ENCODE data around the gene GMDS.

Gene GMDS

DNA sequence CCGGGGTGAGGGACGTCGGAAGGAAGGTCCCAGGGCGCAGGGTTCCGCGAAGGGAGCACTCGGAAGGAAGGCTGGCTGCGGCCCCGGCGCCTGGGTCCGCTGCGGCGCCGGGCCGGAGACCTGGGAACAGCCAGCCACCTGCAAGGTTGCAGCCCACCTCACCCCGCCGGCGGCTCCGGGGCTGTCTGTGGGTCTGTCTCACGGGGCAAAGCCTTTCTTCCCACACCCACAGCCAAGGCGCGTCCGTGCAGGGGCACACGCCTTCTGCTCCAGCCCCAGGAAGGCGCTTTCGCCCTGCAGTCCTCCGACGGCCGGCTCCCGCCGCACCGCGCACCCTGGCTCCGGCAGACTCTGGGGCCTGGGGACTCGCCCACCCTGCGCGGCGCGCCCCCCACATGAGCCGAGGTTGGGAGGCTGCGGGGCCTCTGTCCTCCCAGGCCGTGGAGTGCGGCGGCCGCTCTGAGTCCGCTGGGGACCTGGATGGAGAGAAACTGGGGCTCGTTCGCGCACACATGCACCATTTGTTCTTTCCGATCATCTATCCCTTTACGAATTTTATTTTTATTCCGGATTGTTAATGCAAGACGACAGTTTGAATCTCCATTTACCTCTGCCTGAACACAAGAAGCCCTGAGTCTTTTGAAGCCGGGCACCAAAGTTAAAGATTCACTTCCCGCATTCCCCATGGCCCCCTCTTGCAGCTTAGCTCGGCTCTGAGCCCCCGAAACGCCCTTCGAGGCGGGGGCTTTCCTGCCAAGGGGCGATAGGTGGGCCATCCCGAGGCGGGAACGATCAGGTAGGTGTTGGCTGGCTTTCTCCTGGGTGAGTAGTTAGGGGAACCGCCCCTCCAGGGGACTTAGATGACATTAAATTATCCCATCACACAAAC lies 640.2 kb downstream of the GMDS start:
- DNase-seq (ENCODE audit: low read depth, low spot score) = peak; percentile 26

GRCh38 chr6:1604158-1605003 lies 641.0 kb downstream of the GMDS start:
- peak; percentile 88 for DNase-seq (ENCODE audit: low read depth, low spot score)

GRCh38 chr6:1603708-1604107 lies 641.7 kb downstream of the GMDS start:
- DNase-seq (ENCODE audit: low read depth, low spot score) = no peak

DNA sequence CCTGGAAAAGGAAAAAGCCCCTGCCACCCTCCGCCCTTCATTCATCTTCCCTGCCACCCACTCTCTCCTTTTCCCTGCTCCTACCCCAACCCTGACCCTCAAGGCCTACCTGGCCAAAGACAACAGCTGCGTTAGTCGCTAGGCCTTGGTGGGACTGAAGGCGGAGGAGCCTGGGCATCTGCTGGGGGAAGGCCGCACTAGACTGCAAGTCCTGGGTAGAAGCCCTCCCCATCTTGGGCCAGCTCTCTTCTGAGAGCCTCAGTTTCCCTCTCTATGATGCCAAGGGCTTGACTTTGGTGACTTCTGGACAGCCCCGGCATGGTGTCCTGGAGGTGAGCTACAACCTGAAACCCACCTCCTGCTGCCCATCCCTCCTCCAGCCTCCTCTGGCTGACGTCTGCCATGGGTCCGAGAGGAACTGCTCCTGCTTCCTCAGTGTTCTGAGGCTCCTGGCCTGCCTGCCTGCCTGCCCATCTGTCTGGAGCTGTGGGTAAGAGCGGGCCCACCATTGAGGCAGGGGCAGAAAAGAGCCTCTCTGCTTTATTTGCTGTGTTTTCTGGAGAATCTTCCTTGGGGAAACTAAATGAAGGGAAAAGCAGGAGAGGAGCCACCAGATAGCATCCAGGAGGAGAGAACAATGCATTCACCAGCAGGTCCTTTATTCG lies 643.2 kb downstream of the GMDS start:
- no peak for DNase-seq (ENCODE audit: low read depth, low spot score)

- DNase-seq (ENCODE audit: low read depth, low spot score) = no peak
Observed at GRCh38 chr6:1601158-1602048, 644.0 kb downstream of the GMDS start.

DNA sequence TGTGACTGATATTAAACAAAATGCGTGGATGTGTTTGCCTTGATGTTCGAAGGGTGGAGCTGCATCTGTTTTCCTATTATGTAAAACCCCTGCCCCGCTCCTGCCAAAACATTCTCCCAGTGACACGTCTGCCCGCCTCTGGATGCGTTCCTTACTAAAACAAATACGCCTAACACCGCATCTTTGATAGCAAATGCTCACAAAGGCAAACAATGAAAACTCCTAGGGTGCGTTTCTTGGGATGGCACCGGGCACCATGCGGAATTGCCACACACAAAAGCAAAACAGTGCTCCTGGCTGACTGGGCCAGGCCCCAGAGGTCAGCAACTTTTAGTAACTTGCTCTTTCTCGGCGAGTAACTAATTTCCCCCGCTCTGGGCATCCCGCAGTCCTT lies 644.6 kb downstream of the GMDS start:
- DNase-seq (ENCODE audit: low read depth, low spot score) = no peak

DNA sequence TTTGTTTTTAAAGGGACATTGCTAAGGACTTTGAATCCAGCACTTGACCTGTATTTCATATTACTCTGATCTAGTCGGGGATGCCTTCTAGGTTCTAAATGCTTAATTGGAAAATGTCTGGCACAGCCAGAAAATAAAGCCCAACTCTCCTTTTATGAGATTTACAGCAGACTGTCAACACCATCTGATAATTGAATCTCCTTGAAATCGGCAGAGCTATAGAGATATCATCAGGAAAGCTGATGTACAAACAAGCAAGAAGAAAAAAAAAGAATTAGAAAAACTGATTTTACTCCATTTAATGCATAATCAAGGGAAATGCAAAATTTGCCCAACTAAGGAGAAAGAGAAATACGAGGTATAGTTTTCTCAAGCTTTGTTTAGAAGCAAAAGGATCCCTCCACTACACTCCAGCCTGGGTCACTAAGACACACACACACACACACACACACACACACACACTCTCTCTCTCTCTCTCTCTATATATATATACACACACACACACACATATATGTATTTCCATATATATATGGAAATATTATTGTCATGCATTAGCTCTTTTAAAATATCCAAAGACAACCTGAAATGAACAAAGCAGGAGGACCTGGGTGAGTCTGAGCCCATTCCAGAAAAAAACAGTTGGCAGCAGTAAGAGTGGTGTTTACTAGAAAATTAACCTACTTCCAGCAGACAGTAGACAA lies 645.2 kb downstream of the GMDS start:
- no peak for DNase-seq (ENCODE audit: low read depth, low spot score)

DNA sequence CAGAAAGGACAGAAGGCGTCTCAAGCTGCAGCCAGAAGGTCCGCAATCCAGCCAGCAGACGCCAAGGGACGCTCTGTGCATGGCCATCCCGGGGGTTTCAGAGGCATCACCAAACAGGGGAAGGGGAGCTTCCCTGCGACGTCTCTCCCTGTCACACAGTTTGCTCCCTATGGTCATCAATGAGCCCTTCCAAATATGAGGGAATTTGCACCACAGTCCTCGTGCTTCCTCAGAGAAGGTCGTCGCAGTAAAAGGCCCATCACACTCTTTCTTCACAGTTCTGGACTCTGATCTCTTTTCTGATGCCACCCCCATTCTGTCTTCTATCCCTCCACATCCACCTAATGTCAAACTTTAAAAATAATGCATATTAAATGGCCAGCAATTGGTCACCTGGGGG lies 645.9 kb downstream of the GMDS start:
- no peak for DNase-seq (ENCODE audit: low read depth, low spot score)

DNA sequence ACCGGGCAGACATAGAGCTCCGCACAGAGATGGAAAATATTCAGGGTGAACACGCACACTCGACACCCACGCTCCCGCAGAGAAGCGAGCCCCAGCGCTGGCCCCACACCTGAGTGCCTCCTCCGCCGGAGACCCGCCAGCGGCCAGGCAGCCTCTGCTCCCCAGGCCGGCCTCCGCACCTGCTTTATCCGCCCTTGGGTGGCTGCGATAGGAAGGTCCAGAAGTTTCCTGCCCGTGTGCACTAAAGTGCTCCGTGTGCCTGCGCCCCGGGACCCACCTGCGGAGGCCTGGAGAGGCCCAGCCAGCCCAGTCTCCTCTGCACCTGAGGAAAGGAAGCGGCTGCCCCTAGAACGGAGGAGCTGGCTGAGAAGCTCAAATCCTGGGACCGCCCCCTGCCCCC lies 646.5 kb downstream of the GMDS start:
- DNase-seq (ENCODE audit: low read depth, low spot score) = no peak

DNA sequence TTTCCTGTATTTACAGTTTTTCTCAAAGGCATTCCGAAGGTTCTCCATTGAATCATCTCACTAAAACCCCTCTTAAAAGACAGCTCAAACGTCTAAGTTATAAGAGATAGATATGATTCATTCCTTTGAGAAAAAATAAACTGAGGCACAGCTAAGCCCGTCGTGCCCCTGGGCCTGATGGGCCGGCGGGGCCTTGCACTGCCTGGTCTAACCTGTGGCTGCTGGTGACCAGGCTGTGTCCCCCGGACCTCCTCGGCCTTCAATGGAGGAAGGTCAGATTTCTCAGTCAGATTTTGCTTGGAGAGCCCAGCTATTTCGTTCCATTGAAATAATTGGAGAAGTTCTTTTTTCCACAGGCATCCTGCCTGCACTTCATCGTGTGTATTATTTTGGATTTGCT lies 647.0 kb downstream of the GMDS start:
- DNase-seq (ENCODE audit: low read depth, low spot score) = no peak

- DNase-seq (ENCODE audit: low read depth, low spot score) = no peak
Observed at GRCh38 chr6:1597924-1598323, 647.5 kb downstream of the GMDS start.

GRCh38 chr6:1597121-1597744 lies 648.2 kb downstream of the GMDS start:
- DNase-seq (ENCODE audit: low read depth, low spot score) = no peak

DNA sequence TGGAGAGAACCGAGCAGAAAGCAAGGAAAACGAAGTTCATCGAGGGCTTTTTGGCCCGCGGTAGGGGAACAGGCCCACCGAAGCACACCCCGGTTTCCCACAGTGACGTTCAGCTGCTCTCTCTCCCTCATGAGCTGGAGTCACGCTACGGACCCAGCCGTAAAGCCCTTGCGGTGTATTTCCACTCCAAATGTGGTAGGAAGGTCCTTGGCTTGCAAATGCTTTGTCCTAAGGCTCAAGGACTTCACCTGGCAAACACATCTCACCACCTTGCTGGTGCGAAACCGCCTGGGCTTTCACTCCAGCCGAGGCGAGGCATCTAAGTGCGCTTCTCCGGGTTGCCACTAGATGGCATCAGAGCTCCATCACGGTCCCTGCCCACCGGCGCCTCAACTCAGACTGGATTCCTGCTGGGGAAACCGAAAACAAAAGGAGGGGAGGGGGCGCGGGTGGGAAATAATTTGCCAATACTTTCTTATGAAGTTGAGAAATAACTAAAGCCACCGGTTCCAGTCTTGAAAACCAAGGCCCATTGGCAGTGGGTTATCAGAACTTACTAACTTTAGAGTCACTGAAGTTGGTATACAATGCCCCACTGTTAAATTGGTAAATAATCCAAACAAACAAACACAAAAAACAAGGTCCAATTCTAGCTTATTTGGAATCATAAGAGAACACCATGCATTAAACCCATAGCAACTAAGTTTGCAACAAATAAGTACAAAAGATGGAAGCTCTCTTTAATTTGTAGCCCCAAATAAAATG lies 649.1 kb downstream of the GMDS start:
- DNase-seq (ENCODE audit: low read depth, low spot score) = peak; percentile 76

DNA sequence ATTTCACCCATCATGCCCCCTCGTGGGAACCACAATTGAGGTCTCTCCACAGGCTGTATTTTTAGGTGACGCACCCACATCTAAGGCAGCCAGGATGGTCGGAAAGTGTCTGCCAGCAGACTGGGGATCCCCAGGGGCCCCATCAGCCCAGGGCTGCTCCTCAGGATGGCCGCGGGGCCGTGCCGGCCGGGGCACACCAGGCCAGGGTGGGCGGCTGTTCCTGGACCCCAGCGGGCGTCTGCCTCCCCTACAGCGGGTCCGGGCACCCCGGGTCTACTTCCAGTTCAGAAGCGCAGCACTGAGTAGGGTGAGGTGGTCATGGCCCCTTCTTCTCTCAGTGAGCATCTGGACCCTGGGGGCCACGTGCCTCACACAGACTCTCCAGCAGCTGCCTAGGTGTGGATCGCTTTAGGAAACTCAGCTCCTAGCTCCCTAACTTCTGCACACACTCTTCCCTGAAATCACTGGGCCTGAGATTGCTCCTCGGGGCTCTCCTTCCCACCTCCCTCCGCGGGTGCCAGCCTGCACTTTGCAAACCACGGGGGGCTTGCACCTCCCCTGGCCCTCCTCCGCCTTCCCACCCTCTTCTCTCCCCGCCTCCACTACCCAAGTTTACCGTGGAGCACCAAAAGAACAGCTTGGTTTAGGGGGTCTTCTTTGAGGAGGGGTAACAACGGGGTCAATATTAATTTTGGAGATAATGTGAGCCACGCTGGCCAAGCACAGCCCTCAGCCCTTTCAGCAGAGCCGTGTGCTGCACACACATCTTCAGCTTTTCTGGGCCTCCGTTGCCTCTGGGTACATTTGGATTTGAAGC lies 649.9 kb downstream of the GMDS start:
- DNase-seq (ENCODE audit: low read depth, low spot score) = no peak

DNA sequence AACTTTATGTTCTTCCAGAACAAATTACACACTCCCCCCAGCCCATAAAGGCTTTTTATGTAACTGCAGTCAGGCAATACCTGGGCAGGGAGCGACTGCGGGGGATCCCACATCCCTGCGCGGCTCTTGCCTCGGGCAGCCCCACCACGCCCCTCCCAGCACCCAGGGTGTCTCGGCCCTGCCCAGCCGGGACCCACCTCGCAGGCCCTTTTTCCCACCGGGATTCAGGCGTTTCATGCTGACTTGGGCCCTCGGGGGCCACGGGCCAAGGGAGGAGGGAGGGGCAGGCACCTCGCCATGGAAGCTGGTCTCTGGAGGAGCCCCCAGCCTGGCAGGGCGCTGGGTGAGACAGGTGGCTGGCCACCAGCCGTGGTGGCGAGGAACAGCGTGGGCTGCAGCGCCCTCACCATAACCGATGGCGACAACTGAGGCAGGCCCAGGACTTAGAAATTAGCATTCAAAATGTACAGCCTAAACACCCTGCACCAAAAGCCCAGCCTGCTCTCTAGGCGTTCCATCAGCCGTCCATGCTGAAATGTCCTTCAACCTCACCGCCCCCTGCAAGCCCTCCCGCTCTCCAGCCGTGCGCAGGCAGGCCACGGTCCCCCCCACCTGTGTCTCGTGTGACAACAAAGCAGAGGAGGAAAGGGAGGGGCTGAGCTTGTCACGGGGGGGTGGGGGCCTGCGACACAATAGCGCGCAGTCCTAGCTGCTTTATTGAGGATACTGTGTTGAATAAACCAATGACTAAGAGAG lies 650.8 kb downstream of the GMDS start:
- DNase-seq (ENCODE audit: low read depth, low spot score) = no peak

- no peak for DNase-seq (ENCODE audit: low read depth, low spot score)
Observed at GRCh38 chr6:1593958-1594314, 651.5 kb downstream of the GMDS start.

GRCh38 chr6:1593286-1593957 lies 652.0 kb downstream of the GMDS start:
- DNase-seq (ENCODE audit: low read depth, low spot score) = no peak

Data from astrocyte of the hippocampus (primary cell).